Renal cortical epithelial cell (primary cell): Measurements from ENCODE around the gene MRPS24. TPM values are rescaled to one million over a fixed set of nuclear protein-coding genes. Genes with fewer than 3 reads are reported as not detected.
A peak's percentile ranks its signal among the peaks of the same experiment; 100 is the strongest.

Source experiments
- DNase-seq: peaks from one replicate; pipeline ENCODE4 v3.0.0-alpha.2; 2011; ENCODE audit warnings: low read depth
- total RNA-seq: library from RNA; depleted of rRNA; stranded (reverse); fragments of >200 nt; gene quantifications from 2 replicates; pipeline ENCODE4 v1.2.3, GENCODE V29; 2014

The MRPS24 gene
- total RNA-seq, 1 donor from 2014 or later: 55.3 TPM

DNA sequence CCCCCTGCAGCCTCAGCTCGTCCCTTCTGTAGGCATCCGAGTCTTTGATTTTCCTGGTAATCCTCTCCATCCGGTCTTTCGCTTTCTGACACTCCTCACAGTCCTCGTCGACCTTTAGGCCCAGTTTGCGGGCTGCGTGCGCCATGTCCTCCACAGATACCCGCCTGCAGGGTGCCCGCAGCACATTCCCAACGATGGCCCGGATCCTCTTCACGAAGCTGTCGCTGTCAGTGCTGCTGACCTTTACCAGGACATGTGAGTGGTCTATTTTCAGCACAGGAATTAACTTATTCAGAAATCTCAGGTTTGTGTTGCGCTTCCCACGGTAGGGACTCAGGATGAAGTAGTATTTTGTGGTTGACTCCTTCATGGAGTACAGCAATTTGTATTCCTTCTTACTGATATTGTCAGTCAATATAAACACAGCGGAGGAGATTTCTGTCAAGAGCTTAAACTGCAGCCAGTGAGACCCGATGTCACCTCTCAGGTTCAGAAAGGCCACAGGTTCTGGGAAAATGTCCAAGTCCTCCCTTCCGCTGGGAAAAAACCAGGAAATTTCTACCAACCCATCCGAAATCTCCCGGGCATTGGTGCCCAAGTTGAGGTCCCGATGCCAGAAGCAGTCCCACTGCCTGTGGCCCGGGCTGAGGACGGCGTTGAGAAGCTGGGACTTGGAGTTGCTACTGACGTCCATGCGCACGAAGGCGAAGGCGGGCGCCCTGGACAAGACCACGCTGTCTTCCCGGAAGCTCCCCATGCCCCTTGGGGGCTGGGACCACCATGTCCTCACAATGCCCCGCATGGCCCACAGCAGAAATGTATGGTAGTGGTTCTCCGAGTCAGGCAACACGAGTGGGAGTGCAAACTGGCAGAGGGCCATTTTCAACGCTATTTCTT is 8.9 kb upstream of the MRPS24 start:
- no peak for DNase-seq

DNA sequence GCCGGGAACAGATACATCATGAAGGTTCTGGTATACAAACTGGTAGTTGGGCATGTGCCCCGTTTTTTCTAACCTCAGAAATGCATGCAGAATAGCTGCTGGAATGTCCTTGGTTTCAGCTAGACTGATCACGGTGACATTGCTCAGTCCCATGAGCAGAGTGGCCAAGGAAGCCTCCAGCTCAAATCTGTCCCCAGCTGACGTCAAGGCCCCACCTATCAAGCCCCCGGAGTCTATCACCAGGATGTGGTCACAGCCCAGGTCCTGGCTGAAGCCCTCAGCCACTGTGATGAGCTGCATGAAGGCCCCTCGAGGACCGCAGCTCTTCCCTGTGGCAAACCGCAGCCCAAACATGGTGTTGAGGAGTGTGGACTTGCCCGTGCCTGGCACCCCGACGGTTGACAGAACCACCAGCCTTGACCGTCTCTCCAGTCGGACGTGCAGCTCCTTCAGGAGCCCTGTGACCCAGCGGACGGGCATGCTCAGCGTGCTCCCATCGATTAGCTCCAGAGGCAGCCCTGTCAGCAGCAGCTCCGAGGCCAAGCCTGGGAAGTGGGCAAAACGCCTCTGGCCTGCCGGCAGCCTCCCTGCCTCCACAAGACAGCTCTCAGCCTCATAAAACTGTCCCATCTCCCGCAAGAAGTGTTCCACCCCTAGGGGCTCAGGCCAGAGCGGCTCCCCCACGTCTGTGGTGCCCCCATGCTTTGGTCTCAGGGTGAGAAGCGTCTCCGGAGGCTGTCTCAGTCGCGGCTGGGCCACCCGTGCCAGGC is 7.8 kb upstream of the MRPS24 start:
- no peak for DNase-seq

DNA sequence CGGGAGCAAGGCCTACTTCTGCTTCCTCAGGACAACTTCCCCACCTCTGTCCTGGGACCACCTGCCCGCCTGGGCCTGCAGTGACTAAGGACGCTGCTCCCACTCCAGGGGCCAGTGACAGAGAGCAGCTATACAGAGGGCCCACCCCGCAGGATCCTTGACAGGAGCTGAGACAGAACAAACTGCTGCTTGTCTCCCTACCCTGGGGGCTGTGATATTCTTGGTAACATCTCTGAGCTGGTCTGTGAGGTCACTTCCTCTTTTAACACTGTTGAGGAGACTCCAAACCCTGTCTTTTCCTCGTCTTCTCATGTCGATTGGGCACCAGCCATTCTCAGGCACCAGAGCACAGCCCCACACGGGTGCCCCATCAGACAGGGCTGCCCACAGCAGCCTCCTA is 6.9 kb upstream of the MRPS24 start:
- DNase-seq: no peak

DNA sequence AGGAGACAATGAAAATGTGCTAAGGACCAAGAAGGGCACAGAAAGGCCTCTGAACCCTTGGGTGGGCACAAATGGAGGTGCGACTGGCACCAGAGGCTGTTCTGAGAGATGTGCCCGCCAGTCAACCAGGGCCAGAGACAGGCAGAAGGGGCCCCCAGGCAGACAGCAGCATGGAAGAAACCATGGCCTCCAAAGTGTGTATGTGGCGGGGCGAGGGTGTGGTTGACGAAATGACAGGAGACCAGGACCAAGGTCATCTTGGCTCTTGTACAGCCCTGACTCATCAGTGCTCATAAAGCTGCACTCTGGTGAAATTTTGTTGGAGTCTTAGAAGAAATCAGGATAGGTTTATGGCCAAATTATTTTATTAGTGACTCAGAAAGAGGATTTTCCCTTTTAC is 4.0 kb upstream of the MRPS24 start:
- peak; percentile 49 for DNase-seq

DNA sequence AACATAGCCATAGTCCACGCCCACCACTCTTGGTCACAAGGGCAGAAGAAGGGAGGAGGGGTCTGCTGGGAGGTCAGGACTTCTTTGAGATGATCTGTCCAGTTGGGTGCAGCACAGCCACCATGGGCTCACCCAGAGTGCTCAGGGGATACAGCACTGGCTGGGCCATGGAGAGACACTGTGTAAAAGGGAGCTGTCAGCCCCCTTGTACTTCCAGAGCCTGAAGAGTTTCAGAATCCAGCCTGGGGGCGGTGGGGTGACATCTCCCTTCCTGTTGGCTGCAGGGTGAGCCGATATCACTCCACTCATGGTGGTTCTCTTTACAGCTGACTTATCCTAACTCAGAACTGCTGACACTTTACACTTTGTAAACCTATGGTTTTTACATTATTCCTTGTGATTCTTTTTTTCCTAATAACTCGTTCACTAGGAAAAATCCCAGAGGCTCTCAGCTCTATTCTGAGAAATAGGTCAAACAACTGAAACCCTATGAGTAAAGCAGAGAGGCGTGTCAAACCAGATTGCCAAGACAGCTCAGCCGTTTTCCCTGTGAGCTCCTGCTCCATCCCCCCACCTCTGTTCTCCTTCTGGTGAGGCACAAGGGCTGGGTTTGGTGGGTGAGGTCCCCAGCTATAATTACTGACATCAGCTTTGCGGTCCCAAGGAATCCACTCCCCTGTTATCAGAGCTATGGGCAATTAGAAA is 3.2 kb upstream of the MRPS24 start:
- DNase-seq: peak; percentile 75

DNA sequence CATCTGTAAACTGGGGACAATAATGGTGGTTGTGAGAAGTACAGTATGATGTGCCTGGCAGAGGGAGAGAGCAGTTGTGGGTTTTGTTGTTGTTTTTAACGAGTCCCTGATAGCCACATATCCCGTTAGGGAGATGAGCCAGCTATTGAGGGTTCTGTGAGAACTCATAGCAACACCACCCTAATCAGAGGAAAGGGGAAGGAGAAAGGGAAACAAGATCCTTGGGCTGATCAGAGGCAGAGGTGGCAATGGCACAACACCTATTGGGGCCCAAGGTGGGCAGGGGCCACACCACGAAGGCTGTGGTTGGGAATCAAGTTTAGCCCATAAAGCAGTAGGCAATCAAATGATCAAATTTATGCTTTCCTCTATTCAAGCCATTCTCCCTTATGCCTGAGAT is 1.7 kb upstream of the MRPS24 start:
- DNase-seq: no peak

DNA sequence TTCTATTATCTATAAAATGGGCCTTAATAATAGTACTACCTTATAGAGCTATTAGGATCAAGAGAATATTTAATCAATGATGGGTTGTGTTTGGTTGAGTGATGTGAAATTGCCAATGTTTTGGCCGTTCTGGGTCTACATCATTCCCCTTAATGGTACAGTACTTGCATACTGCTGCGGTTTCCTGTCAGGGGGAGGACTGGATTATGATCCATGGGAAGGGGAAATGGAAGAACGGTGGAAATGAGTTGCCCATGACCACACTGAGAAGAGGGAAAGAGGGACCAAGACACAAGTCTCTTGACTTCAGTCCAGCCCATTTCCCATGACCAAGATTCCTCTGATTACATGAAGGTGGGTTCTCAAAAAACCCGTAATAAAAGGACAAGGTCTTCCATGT is 999 bp upstream of the MRPS24 start:
- no peak for DNase-seq

DNA sequence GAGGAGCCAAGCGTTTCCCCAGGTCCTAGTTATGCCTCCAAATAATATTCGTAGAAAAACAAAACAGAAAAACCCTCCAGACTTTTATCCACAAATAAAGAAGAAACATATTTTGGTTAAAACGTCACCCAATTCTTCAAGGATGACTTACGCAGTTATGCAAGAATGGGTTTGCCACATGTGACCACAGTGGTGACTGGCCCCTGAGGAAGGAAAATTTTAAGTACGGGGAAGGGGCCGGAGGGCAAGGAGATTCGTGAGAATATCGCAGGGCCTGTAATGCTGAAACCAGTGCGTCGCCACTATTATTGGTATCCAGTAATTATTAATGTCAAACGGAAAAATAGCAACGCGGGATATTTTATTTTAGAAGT is 537 bp upstream of the MRPS24 start:
- DNase-seq: peak; percentile 91

DNA sequence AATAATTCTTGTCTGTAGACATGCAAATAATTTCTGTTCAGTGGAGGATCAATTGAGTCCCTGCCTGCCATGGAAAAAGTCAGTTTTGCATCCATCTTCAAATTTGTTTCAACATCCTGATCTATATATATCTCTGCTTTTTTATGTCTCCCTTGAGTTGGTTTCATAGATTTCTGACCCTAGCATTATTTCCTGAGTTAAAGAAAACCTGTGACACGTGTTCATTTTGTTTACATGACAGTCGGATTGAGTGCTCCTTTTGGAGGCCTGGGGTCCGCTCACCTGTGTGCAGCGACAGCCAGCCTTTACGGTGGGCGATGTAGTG is 674 bp downstream of the MRPS24 start:
- DNase-seq: no peak

DNA sequence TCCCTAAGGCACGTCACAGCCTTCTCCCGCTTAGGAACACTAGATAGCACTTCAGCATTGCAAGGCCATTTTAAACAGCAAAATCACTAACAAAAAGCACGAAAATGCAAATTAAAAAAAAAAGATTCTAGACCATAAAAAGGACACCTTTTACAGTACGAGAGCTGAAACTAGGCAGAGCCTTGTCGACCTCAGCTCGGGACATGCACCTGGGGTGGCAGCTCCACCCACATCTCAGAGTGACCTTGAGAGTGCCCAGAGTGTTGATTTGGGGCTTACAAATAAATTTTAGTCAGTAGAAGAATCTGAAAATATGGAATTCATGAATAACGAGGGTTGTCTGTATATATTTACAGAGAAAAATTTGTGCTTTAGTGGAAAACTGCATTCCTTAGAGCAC is 1.1 kb downstream of the MRPS24 start:
- no peak for DNase-seq

DNA sequence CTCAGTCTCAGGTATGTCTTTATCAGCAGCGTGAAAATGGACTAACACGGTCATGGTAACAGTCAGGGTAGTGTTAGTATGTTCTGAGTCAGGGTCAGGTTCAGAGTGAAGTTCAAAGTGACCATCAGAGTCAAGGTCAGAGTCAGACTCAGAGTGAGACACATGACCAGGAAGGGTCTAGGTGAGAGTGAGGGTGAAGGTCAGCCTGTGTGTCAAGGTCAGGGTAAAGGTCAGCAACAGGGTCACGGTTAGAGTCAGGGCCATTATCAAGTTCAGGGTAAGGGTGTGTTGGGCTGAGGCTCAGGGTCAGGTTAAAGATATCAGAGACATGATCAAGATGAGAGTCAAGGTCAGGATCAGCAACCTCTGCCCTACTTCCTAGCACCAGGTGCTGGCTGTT is 4.0 kb downstream of the MRPS24 start:
- no peak for DNase-seq

DNA sequence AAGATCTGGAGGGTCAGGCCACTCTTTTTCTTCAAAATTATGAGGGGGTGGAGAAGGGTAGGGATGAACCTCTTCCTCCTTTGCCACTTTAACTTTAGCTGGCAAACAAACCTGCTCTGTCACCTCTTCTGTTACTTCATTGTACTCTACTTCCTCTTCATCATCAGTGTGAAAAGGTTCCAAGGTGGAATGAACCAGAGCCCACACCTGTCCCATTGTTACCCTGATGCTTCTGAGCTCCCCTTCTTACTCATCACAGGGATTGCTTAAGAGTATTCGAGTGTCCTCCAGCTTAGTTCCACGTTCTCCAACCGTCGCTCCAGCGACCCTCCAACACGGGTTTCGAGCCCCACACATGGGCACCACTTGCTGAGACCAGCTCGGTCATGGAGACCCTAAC is 5.2 kb downstream of the MRPS24 start:
- DNase-seq: no peak

DNA sequence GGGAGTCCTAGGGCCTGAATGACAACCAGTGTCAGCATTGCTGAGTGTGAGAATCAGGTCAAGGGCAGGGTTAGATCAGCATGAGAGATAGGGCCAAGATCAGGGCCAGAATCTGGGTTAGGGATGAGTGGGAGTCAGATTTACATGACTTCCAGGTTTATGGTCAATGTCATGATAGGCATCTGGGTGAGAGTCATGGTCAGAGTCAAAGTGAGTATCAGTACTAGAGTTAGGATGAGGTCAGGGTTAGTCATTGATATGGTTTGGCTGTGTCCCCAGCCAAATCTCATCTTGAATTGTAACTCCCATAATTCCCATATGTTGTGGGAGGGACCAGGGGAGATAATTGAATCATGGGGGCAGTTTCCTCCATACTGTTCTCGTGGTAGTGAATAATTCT is 12.3 kb downstream of the MRPS24 start:
- DNase-seq: no peak

DNA sequence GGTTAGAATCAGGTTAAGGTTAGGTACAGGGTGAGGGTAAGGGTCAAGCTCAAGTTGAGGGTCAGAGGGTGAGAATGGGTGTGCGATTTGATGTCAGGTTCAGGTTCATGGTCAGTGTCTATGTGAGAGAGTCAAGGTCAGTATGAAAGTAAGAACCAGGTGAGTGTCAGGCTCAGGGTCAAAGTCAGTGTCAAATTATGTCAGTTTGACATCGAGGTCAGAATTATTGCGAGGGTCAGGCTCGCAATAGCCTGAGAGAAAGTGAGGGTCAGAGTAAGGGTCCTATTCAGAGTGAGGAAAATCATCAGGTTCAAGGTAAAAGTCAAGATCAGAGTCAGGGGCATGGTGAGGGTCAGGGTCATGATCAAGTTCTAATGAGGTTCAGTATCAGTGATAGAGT is 13.0 kb downstream of the MRPS24 start:
- no peak for DNase-seq

DNA sequence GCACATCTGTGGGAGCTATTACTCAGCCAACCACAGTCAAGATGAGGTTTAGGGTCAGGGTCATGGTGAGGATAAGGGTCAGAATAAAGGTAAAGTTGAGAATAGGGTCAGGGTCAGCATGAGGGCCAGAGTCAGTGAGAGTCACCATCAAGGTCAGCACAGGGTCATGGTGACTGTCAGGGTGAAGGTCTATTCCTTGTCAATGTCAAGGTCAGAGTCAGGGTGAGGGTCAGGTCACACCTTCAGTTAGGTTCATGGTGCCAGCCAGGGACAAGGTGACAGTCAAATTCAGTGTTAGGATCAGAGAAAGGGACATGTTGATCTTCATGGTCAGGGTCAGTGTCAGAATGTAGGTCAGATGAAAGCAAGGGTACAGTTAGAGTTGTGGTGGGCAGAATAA is 14.1 kb downstream of the MRPS24 start:
- DNase-seq: no peak

DNA sequence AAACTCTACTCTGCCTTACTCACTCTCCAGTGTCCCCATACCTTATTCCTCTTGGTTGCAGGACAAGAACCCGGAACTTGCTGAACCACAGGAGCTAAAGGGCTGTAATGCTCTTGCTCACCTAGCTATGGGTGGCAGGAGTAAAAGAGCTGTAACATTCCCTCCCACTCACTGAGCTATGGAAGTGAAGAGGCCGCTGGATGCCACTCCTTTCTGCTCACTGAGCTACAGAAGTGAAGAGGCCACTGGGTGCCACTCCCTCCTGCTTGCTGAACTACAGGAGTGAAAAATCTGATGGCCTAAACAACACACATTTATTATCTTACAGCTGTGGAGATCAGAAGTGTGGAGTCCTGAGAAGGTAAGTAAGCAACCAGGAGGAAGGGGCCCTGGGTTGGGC is 17.5 kb downstream of the MRPS24 start:
- no peak for DNase-seq

DNA sequence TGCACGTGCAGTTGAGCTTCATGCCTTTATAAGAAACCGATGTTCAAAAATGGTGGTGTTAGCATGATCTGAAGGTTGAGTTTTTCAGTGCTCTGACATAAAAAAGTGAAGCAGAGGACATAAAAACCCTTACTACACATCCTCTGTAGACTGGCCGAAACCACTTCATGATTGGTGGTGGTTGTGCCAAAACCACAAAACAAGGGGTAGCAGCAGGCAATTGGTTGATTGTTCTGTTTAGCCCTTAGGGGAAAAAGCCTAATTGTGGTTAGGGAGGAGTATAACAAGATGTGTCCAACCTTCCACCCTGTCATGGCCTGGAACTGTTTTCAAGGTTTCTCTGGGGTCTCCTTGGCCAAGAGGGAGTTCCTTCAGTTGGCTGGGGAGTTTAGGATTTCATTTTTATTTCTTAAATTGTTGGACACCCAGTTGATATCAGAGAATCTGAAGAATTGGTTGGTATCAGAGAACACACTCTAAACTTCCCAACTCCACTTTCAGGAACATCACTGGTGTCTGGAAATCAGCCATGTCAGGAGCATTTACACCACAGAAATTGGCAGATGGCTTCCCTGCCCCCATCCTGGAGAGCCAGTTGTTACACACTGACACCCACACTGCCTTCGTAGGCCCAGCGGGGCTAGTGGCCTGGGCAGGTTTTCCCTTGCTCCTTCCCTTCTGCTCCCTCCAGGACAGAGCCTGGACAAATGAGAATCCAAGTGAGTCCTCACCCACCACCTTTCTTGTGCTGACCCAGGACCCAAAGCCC is 18.8 kb downstream of the MRPS24 start:
- no peak for DNase-seq

DNA sequence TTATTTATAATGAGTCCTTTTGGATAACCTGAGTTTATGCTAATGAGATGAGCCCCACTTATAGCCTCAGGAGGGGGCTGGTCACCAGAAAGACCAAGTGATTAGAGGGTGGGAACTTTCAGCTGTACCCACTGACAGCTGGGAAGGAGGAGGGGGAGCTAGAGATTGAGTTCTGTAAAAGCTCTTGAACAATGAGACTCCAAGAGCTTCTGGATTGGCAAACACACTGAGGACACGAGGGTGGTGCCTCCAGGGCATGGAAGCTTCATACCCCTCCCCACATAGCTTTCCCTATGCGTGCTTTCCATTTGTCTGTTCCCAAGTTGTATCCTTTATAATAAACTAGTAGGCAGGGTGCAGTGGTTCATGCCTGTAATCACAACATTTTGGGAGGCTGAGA is 20.3 kb downstream of the MRPS24 start:
- DNase-seq: no peak

DNA sequence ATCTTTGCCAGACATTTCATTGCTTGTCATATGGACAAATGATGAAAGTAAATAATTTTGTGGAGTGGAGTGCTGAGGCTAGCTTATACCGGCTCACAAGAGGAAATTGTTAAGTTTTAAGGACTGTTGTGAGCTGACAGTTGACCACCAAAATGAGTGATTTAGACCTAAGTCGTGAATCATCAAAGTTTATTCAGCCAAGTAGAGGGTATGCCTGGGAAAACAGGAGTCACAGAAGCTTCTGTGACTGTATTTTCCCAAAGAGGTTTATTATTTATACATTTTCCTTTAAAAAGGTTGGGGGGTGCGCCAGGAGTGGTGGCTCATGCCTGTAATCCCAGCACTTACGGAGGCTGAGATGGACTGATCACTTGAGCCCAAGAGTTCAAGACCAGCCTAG is 21.8 kb downstream of the MRPS24 start:
- DNase-seq: peak; percentile 40

DNA sequence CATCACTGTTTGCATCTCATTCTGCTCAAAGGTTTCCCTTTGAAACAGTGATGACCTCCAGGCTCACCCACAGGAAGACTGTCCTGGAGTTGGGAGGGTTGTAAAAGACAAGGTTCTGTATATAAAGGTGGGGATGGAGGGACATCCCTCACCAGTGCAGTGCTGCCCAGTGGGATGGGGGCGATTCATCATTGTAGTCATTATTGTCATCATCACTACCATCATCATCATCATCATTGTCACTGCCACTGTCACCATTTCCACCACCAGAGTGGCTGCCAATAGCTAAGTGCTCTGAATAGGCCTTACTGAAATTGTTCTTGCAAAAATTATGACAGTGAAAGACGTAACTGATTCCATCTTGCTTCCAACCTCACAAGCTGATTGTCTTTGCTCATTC is 24.7 kb downstream of the MRPS24 start:
- DNase-seq: no peak

DNA sequence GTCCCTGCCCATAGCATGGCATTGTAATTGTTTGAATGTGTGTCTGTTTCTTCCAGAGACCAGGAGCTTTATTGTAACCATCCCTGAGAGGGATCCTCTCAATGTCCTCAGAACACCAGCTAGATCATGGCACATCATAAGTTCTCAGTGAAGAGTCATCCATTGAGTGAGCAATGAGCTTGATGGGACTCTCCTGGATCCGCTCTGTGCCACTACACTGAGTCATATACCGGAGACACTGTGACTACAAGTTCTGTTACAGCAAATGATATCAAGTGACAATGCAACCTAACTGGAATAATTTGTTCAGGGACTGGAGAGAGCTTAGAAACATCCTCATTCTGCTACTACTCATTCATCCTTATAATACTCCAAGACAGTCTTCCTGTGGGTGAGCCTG is 25.1 kb downstream of the MRPS24 start:
- DNase-seq: no peak

DNA sequence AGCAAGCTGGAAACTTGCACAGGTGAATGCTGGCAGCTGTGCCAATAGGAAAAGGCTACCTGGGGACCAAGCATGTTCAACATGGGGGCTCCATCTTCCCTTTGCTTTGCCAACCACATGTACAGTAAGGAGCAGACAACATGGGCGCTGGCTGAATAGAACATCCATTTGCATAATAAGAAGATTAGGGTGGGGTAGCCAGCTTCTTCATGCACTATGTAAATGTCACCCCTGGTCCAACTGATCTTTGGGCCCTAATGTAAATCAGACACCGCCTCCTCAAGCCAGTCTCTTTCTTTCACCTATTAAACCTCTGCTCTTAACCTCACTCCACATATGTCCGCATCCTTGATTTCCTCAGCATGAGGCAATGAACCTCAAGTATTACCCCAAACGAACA is 26.0 kb downstream of the MRPS24 start:
- DNase-seq: no peak
